Astrocyte of the cerebellum (primary cell): ENCODE data around the gene PIP5KL1.

Experiments used
- DNase-seq: peaks from one replicate; pipeline ENCODE4 v3.0.0-alpha.2; 2011; ENCODE audit warnings: low read depth
- H3K4me3 ChIP-seq: 2 replicates; pipeline ENCODE4 v1.5.1; 2011; ENCODE audit warnings: mild to moderate bottlenecking, low read depth, low read length, moderate library complexity
- CTCF ChIP-seq: IDR thresholded peaks from 2 replicates; pipeline ENCODE4 v1.5.1; 2012; ENCODE audit warnings: low read length, low read depth, moderate library complexity, mild to moderate bottlenecking; ENCODE audit errors: missing control alignments
- in situ Hi-C: cut with HindIII; loops from 2 replicates; pipeline ENCODE4 v1.10.0; 2017; ENCODE audit warnings: low sequenced_read_pairs

Gene PIP5KL1

DNA sequence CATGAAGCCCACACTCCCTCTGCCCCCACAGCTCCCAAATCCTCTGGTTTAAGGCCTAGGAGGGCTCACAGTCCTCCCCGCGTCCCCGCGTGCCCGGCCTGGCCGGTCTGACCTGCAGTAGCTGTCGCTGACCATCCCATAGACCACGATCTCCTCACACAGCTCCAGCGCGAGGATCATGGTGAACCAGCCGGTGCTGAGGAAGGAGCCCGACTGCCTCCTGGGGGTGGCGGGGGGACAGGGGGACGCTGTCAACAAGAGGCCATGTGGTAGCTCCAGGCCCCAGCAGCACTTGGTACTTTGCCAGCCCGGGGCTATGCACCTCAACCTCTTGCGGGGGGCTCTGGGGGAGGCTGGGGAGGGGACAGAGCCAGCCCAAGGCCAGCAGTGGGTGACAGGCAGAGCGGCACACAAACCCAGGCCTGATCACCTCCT, 20.7 kb downstream of the PIP5KL1 start:
- no peak for TF ChIP-seq CTCF
- DNase-seq, result no peak
- no peak overlapping the region for H3K4me3 ChIP-seq
- in situ Hi-C loops, result no loop called here

DNA sequence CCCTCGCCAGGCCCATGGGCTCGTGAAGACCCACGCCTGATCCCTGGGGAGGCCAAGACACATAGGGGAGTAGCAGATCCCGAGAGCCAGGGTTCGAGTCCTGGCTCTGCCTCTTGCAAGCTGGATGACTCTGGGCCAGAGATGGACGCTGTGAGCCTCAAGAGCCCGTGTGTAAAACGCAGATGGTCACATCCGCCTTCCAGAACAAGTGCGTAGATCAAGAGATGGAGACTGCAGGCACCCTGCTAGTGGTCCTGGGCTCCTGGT, 22.0 kb downstream of the PIP5KL1 start:
- no peak for TF ChIP-seq CTCF
- DNase-seq, result no peak
- no peak overlapping the region for H3K4me3 ChIP-seq
- in situ Hi-C loops, result no loop called here

- no peak for TF ChIP-seq CTCF
- no peak overlapping the region for H3K4me3 ChIP-seq
- DNase-seq, result no peak
- in situ Hi-C loops, result no loop called here
These were observed 22.5 kb downstream of the PIP5KL1 start for GRCh38 chr9:127907867-127908659.

- in situ Hi-C loops, result no loop called here
- no peak for TF ChIP-seq CTCF
- H3K4me3 ChIP-seq, result no peak overlapping the region
- no peak for DNase-seq
These were observed 24.8 kb downstream of the PIP5KL1 start for GRCh38 chr9:127905788-127906191.

DNA sequence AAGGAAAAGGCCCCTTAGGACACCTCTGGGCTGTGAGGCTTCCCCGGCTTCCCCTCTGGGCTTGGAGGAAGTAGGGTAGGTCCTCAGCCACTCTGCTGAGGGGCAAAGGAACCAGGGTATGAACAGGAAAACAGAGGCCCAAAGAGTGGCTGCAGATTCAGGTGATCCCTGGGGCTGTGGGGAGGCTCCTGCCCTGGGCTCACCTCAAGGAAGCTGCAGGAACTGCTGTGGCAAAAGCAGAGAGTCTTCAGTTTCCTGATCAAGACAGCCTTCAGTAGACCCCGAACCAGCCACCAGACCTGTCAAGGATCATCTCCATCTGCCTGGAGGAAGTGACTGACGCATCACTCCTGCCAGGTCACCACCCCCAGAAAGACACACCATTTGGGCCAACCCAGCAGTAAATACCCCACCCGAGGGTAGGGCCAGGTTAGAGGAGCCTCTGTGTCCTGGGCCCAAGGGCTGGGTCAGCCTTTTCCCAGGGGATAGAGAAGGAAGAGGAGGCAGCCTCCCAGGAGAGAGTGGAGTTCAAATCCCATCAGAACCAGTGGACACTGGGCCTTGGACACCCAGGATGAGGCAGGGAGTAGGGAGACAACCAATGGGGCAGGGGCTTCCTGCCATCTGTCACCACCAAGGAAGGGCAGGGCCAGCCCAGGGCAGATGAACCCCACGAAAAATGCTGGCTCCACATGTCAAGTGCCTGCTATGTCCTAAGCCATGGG, 25.4 kb downstream of the PIP5KL1 start:
- DNase-seq, result no peak
- in situ Hi-C loops, result no loop called here
- no peak for TF ChIP-seq CTCF
- H3K4me3 ChIP-seq, result no peak overlapping the region

DNA sequence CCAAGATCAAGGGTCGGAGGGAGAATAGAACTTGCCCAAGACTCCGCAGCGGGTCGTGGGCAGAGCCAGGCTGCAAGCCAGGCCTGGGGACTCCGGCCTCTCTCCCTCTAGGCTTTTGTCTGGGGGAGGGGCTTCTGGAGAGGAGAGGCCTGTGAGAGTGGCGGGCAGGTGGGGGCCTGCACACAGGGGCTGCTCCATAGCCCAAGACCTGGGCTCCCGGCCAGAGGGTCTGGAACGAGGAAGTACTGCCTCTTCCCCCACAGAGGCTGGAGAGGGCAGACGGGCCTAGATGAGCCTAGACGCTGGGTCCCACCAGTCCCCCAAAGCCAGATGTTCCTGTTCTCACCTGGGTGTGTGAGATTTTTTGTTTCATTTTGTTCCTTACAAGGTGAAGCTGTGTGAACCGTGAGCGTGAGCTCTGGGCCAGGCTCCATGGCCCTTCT, 26.0 kb downstream of the PIP5KL1 start:
- no peak for TF ChIP-seq CTCF
- H3K4me3 ChIP-seq, result no peak overlapping the region
- no peak for DNase-seq
- in situ Hi-C loops, result no loop called here
